Forelimb muscle (tissue), 1 donor: Measurements from ENCODE around the gene ATL3. TPM values are rescaled to one million over a fixed set of nuclear protein-coding genes. Genes with fewer than 3 reads are reported as not detected.
"Not testable (repeated sequence)": the region's sequence is repeated elsewhere in the genome, so short reads cannot be mapped to it uniquely, and the experiment has no call there.

Experiments
- DNase-seq: peaks from one replicate; pipeline ENCODE4 v3.0.0-alpha.2; 2013; ENCODE audit warnings: low read depth
- polyA plus RNA-seq: library from polyadenylated mRNA; unstranded; fragments of 120-200 nt; gene quantifications from one replicate; pipeline ENCODE4 v1.2.1, GENCODE V29; 2013; ENCODE audit not compliant: insufficient read length

Gene ATL3
- polyA plus RNA-seq, 1 donor: 13.6 TPM

DNA sequence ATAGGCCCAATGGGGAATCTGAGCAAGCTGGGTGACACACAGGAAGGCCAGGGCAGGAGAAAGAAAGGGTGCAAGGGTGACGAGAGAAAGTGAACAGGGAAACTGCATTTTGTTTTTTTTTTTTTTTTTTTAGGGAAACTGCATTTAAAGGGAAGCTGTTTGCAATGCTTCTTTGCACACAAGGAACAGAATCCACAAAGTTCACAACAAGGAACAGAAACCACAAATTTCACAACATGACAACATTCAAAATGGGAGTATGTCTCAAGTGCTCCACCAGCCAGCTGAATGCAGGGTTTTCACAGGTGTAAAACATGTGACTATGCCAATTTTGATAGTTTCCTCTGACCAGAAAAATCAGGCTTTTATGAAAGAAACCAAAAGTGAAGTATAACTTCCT is 50.1 kb downstream of the ATL3 start:
- DNase-seq: no peak

DNA sequence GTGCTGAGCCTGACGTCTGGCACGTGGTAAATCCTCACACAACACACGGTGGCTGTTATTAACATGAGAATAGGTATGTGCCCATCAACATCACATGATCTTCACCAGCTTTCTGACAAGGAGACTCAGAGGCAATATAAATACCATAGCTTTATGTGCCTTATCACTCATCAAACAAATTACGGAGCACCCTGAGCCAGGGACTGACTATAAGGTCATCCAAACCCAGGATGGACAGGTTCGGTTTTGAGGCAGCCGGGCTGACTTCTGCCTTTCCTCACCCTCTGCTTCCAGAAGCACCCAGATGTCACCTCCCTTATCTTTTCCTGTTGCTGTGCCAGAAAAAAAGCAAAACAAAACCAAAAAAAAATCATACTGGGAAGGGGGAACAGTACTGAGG is 51.2 kb downstream of the ATL3 start:
- DNase-seq: no peak

DNA sequence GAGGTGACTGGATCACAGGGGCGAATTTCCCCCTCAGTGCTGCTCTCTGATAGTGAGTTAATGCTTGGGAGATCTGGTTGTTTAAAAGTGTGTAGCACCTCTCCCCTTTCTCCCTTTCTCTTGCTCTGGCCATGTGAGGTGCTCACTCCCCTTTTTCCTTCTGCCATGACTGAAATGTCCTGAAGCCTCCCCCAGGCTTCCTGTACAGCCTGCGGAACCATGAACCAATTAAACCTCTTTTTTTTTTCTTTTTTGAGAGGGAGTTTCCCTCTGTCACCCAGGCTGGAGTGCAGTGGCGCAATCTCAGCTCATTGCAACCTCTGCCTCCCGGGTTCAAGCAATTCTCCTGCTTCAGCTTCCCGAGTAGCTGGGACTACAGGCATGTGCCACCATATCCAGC is 53.5 kb downstream of the ATL3 start:
- DNase-seq: not testable (repeated sequence)

DNA sequence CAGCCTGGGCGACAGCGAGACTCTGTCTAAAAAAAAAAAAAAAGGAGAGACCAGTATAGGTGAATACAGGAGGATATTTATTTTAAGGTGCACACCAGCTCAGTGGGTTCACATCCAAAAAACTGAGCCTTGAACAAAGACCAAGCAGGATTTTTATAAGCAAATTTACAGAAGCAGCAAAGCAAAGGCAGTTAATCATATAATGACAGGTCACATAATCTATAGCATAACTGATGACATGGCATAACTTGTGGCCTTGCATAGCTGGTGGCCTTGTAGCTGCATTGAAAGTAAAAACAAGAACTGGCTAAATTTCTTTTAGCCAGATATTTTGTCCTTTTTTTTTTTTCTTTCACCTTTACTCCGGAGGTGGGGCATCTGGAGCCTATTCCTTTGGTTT is 54.2 kb downstream of the ATL3 start:
- no peak for DNase-seq

DNA sequence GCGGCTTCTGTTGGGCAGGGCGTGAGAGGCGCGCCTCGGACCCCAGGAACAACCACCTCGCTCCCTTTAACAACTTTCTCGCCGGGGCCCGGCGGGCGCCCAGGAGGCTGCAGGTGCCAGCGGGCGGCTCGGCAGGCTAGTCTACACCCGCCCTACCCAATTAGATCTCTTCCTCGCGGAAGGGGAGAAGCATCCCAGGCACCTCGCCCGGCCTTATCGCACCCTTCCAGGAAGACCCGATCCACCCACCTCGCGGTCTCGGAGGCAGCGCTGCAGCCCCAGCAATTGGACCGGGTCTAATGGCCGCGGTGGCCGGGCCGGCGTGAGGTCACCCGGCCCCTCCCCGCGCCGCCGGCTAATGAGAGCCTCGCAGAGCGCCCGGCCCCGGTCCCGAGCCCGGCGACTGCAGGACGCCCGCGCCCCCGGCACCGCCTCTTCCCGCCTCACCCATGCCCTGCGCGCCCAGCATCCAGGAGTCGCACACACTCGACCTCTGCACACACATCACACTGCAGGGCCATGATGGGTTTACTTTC is 57.0 kb downstream of the ATL3 start, which contains the start of gene PLAAT3:
Gene PLAAT3, minus strand, starts transcription at position 298 of the 536 bp plus-strand sequence. CDS start 419 bp downstream, outside the sequence.
- no peak for DNase-seq

DNA sequence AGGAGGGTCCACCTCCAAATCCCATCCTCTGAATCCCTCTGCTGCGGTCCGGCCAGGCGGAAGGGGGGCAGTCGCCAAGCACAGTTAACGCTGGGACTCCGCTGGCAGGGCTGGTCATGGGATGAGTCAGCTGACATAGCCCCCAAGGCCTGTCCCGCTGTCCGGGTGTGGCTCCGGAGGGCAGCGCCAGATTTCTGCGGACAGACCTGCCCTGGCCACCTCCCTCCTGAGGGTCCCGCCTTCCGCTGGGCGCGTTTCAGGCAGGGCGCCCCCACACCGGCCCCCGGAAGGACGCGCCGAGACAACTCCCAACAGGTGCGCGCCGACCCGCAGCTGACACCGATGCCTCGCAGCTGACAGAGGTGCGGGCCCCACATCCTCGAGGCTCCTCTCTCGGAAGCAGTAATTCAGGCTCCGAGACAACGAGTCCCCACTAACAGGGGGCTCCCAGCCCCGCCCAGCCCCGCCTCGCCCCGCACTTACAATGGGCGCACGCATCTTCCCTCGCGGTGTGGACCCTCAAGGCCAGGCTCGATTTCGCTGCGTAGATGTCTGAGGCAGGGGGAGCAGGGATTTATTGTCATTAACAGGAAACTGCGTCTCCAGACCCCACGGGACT is 57.5 kb downstream of the ATL3 start:
- no peak for DNase-seq

DNA sequence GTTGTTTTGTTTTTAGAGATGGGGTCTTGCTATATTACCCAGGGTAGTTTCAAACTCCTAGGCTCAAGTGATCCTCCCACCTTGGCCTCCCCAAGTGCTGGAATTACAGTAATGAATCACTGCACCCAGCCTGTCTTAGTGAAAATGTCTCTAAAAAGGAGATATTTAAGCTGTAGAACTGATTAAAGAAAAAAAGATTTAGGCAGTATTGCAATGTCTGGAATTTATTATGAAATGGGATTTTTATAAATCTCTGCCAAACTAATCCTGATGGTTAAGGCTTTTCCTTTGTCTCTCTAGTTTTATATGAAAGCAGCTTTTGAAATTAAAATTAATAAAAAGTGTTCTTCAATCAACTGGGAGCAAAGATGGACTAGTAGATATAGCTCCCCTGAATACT is 59.0 kb downstream of the ATL3 start:
- DNase-seq: no peak

DNA sequence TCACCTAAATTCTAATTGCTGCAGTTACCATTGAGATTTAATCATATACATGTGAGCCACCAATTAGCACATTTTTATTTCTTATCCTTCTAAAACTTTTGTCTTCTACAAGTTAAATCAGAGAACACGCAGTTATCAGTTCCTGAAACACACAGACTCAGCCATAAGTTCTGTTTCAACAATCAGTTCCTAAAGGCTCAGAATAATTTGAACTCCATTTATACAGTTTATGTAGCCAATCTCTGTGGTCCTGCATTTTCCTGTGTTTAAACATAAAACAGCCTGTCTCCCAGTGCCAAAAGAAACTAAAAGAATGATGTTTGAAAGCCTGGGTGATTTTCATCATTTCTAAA is 59.8 kb downstream of the ATL3 start:
- DNase-seq: no peak

DNA sequence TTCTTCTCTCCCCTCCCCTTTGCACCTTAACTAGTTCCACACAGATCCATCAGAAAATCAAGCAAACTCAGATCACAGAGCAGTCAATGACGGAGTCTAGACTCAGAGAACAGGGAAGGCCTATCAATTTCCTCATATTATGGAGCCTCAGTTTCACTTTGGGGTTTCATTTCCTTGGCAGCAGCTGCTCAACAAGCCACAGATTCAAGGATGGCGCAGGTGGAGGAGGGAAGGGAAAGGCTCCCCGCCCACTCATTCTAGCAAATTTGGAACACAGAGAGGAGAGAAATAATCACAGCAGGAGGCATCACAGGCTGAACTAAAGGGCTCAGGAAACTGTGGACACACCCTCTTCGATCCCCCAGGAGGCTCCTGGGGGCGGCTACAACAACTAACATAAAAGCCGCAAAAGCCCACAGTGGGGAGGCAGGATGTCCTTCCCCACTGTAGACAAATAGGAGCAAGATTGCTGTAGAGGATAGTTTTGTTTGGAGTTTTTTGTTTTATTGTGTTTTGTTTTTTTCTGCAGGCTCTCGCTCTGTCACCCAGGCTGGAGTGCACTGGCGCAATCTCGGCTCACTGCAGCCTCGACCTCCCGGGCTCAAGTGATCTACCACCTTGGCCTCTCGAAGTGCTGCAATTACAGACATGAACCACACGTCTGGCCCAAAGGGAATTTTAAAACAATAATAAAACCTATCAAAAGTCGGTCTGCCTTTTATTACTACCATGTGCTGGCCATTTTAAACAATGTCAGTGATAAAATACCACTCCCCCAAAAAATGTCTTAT is 60.4 kb downstream of the ATL3 start:
- DNase-seq: no peak

DNA sequence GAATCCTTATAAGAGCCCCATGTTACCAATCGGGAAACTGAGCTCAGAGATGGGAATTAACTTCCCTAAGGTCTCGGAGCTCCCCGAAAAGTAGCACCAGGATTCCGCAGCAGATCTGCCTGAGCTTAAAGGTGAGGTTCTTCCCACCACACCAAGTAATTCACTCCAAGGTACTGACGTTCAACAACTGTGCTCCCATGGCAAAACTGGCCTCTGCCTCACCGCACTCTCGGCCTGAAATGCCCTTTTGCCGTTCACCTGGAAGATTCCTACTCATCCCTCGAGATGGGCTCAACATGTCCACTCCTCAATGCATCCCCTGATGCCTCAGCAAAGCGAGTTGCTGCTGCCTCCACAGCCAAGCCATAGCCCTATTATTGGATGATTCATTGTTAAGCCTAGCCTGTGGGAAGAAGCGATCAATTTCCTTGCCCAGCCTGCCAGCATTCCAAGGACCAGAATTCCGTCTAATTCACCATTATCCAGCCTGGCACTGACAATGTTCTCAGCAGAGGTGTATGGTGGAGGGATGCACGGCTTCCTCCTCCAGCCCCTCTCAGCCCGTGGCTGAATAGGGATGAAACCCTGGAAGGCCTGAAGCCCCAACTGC is 61.1 kb downstream of the ATL3 start:
- DNase-seq: no peak

DNA sequence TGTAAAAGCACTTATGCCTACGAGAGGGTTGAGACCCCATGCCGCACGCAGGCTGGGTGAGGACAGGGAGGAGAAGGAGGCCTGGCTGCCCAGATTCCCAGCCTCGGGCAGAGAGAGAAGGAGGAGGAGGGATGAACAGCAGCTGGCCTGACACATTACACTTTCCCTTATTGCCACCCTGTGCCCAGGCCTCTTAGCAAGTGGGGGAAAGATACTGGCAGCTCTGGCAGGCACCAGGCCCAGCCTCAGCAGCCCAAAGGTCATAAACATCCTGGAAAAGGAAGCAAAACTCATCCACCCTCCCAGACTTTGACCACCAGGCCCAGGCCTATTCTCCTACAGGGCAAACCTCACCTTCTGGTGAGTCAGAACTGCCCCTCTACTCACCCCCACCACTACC is 61.6 kb downstream of the ATL3 start:
- no peak for DNase-seq

DNA sequence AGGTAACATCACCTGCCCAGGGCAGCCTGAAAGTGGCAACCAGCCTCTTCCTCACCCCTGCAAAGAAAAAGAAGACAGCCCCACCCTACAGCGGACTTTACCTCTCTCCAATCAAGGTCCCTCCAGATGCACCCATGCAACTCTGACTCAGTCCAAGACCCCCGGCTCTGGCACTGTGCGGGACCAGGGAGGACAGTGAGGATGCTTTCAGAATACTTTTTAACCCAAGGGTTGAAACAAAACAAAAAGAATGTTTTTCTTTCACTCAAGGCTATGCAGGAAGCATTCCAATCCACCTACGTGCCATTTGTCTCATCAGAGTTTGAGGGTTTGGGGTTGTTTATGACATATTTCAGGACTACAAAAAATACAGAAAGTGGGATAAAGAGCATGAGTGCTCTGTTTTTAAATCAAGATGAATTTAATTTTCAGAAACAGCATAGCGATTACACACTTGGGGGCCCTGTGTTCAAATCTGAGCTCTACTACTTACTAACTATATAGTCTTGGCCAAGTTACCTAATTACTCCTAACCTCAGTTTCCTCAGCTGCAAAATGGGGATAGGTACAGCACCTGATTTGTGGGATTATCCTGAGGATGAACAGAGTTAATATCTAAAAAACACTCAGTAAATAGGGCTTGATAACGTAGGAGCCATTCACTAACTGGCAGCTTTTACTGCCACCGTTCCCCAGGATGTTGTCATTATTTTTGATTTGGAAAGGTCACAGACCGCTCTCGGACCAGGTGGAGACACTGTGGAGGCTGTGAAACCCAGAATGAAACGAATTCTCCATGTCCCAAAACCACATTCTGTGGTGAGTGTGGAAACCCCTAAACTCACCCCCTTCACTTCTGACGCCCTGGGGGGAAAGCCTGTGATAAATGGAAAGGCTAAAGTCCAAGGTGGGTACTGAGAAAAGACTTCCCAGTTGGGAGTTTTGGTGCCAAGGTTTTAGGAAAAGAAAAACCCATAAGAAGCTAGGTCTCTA is 62.5 kb downstream of the ATL3 start:
- DNase-seq: no peak

DNA sequence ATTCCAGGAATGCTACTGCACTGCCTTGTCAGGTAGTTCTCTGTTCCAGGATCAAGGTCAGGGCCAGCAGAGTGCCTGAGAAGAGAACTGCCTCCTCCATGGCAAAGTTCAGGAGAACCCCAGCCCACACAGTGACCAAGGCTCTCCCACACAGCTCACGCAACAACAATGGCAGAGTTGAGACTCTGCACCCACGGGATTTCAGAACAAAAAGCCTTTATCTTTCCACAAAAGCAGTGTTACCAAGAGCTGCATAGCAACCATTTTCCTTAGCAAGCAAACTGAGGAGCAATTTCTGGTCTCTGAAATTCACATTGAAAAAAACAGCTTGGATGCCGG is 68.0 kb downstream of the ATL3 start:
- DNase-seq: no peak

DNA sequence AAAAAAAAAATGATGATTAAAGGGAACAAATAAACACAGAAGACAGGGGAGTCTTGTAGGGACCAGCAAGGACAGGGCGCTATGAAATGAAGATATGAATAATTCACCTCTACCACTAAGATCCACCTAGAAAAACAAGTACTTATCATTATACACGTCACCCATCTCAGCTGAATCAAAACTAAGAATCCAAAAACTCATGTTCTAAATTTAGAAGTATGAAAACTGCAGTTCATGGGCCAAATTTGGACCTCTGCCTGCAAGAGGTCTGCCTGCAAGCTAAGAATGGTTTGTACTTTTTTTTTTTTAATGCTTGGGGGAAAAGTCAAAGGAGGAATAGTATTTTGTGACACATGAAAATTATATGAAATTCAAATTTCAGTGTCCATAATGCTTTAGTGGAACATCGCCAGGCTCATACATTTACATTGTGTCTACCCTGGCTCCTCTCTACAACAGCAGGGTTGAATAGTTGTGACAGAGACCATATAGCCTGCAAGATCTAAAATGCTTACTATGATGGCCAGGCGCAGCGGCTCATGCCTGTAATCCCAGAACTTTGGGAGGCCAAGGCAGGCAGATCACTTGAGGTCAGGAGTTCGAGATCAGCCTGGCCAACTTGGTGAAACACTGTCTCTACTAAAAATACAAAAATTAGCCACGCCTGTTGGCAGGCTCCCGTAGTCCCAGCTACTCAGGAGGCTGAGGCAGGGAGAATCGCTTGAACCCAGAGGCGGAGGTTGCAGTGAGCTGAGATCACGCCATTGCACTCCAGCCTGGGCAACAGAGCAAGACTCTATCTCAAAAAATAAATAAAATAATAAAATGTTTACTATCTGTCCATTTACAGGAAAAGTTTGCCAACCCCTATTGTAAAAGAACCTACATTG is 68.6 kb downstream of the ATL3 start:
- not testable (repeated sequence) for DNase-seq

DNA sequence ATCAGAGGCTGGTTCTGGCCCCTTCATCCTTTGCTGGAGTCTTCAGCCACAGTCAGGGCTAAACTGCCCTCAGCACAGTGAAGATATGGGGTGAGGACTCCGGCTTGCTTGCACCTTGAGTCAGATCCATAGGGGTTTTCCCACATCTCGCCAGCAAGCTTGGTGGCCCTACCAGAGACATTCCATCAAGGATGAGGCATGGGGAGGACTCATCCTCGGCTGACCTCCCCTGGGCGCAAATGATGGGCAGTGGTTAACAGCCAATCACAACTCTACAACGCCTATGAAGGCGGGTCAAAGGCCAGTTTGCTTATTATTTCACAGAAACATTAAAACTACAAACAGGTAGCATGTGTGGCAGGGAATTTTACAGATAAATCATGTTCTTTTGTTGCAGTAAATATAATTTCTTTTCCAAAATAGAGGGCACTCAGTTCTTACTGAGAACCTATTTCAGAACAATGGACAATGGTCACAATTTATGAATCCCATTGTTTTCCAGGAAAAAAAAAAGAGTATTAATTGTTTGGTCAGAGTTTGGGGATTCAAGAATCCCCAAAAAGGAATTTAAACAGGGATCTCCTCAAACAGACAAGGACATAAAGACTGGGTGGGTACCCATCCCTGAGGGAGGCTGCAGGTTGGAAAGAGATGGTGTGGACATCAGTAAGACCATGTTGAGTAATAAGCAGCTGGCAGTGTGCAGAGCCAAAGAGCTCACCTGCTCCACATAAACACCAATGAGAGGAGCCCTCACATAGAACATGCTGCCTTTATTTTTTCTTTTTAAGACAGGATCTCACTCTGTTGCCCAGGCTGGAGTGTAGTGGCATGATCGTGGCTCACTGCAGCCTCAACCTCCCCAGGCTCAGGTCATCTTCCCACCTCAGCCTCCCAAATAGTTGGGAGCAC is 71.7 kb downstream of the ATL3 start:
- no peak for DNase-seq

DNA sequence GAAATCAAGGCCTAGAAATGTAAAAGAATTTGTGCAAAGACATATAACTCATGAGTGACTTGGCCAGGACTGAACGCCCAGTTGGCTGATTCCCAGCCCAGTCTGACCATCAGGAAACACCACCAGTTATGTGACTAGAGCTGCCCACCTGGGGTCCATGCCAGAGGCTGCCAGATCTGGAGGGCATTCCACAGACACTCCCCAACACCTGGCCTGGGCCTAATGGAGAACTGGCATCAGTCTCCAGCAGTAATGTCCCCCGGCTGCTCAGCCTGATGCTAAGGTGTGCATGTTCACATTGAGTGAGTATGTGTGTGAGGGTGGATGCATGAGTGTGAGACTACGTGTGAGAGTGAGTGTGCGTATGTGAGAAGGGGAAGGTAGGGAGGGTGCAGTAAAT is 72.6 kb downstream of the ATL3 start:
- no peak for DNase-seq

DNA sequence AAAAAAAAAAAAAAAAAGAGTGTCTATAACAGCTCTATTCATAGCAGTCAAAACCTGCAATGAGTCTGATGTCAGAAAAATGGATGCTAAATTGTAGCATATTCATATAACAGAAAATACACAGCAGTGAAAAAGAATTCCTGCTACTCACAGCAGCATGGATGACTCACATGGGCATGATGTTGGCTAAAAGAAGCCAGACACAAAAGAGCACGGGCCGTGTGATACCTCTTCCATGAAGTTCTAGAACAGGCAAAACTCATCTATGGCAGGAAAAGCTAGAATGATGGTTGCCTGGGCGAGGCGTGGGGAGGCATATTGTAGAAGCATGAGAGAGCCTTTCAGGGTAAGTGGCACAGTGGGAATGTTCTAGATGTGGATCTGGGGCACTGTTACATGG is 75.9 kb downstream of the ATL3 start:
- no peak for DNase-seq

DNA sequence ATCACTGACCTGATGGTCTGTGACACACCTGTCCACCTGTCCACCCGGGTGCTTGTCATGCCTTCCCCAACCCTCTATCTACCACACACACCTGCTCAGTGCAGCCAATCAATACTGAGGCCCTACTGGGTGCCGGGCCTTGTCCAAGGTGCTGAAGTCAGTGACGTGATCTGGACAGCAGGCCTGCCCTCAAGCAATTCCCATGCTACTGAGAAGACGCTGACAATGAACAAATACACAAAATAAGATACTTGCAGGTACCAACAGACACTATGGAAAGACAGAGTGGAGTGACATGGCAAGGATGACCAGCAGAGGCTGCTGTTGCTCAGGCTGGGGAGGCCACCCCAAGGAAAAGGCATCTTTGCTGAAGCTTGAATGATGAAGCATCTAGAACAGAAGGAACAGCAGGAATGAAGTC is 78.2 kb downstream of the ATL3 start:
- DNase-seq: no peak

DNA sequence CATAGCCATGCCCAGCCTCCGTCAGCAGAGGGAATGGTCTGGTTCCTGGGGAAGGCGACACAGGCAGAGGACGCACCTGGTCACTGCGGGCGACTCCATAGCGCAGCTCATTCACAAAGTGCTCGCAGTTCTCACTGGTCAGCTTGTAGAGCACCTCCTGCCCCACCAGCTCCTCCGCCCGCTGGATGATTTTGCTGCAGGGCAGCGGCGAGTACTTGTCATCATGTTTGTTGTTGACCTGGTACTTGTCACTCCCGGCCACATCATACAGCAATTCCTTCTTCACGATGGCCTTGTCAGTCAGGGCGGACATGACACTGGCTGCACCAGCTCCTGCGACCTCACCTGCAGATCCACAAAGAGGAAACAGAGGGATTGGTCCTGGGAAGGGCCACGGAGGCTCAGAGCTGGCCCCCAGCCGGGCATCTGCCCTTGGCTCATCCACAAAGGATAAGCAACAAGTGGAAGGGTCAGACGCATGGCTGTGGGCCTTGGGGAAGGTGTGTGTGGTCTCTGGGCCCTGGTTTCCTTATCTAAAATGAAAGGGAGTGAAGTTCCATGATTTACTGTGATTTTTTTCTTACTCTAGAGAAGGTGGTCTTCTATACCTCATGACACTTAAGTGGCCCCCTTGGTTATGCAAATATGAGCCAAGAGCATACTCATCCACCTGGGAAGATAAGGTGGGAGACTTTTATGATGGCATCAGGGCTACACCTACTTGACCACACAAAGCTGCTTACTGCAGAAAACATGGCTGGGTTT is 81.0 kb downstream of the ATL3 start:
- DNase-seq: no peak
